ENCODE data around the gene MLXIPL.
"Not testable (repeated sequence)": the region's sequence is repeated elsewhere in the genome, so short reads cannot be mapped to it uniquely, and the experiment has no call there.

Gene MLXIPL

DNA sequence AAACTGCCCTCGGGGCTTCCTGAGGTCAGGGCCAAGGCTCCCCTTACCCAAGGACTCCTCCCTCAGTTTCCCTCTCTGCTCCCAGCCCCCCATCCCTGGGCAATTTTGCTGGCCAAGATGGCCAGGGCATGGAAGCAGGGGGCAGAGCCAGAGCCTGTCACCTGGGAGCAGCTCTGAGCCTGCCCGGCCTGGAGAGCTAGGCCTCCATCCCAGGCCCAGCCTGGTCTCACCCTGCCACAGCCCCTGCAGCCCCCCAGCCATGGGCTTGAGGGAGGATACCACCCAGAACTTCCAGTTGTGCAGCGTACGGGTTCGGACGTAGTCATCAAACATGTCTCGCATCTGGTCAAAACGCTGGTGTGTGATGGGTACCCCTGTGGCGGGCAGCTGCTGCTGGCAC lies 29.0 kb downstream of the MLXIPL start:
- no peak for DNase-seq
- in situ Hi-C loops (cut with MboI; ENCODE audit: low pct_unique_long_range_greater_than_20kb, low sequenced_read_pairs): no loop called here

DNA sequence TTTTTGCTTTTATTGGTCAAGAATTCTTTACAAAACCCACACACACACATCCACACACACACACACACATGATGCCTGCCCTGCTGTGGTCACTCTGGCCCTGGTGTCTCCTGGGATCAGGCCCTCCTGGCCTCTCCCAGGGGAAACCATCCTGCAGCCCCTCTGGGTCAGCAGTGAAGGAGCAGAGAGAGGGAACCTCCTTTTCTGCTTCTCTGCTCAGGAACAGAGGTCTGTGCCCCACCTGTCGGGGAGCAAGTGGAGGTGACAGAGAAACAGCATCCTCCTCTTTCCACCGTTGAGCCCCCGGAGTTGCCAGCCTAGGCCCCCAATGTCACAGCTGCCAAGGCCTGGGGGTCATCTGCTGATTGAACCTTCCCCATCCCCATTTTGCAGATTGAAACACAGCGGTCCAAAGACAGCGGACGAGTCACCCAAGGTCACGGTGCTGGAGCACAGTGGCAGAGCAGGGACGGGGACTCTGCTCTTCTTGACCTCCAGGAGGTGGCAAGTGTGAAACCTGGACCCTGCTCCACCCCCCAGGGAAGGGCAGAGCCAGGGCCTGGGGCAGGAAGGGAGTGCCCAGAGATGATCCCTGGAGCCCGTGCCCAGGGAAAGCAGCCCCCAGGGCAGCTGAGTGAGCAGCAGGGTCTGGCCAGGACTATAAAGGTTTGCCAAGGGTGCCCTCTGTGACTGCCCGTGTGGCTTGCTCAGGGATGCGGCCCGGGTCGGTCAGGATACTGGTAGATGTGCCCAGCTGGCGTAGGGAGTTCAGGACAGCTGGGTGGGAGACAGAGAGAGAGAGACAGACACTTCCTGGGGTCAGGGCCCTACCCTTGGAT lies 30.9 kb downstream of the MLXIPL start:
- DNase-seq: no peak
- in situ Hi-C loops (cut with MboI; ENCODE audit: low pct_unique_long_range_greater_than_20kb, low sequenced_read_pairs): no loop called here

DNA sequence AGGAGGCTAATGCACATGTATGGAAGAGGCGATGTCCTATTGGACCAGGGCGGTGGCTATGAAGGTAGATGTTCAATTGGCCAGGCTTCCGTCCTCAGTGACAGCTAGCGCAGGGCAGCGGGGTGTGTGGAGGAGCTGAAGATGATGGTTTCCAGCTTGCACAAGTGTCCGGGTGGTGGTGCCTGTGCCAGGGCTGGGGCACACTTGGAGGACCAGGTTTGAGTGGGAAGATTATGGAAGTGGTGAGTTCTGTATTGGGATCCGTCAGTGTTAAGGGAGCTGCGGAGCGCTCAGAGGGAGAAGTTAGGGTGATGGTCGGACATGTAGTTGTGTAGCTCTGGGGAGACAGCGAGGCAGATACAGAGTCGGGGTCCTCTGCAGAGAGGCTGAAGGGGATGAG lies 37.4 kb downstream of the MLXIPL start:
- DNase-seq: no peak
- in situ Hi-C loops (cut with MboI; ENCODE audit: low pct_unique_long_range_greater_than_20kb, low sequenced_read_pairs): no loop called here

DNA sequence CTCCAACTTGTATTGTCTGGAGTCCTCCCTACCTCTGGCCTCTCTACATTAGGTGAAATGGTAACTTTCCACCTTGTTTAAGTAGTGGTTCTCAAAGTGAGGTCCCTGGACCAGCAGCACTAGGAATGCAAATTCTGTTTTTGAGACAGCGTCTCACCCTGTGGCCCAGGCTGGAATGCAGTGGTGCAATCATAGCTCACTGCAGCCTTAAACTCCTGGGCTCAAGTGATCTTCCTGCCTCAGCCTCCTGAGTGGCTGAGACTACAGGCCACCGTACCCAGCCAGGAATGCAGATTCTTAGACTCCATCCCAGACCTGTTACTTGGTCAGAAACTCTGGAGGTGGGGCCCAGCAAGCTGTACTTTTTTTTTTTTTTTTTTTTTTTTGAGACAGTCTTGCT lies 39.1 kb downstream of the MLXIPL start:
- DNase-seq: no peak
- in situ Hi-C loops (cut with MboI; ENCODE audit: low pct_unique_long_range_greater_than_20kb, low sequenced_read_pairs): no loop called here

DNA sequence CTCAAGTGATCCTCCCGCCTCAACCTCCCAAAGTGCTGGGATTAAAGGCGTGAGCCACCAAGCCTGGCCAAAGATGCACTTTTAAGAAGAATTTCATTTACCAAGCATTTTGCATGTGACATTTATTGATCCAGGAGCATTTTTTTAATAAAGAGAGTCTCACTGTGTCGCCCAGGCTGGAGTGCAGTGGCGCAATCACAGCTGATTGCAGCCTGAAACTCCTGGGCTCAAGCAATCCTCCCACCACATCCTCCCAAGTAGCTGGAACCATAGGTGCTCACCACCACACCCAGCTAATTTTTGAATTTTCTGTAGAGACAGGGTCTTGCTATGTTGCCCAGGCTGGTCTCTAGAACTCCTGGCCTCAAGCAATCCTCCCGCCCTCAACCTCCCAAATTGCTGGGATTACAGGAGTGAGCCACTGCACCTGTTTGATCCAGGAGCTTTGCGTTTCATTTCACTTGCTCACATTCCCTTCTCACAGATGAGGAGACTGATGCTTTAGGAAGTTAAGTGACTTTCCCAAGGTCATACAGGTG lies 41.6 kb downstream of the MLXIPL start:
- in situ Hi-C loops (cut with MboI; ENCODE audit: low pct_unique_long_range_greater_than_20kb, low sequenced_read_pairs): no loop called here
- no peak for DNase-seq

DNA sequence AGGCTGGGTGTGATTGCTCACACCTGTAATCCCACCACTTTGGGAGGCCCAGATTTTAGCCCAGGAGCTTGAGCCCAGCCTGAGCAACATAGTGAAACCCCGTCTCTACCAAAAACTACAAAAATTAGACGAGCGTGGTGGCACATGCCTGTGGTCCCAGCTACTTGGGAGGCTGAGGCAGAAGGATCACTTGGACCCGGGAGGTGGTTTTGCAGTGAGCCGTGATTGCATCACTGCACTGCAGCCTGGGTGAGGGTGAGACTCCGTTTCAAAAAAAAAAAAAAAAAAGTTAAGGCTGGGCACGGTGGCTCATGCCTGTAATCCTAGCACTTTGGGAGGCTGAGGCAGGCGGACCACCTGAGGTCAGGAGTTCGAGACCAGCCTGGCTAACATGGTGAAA lies 43.3 kb downstream of the MLXIPL start:
- in situ Hi-C loops (cut with MboI; ENCODE audit: low pct_unique_long_range_greater_than_20kb, low sequenced_read_pairs): not testable (repeated sequence)

DNA sequence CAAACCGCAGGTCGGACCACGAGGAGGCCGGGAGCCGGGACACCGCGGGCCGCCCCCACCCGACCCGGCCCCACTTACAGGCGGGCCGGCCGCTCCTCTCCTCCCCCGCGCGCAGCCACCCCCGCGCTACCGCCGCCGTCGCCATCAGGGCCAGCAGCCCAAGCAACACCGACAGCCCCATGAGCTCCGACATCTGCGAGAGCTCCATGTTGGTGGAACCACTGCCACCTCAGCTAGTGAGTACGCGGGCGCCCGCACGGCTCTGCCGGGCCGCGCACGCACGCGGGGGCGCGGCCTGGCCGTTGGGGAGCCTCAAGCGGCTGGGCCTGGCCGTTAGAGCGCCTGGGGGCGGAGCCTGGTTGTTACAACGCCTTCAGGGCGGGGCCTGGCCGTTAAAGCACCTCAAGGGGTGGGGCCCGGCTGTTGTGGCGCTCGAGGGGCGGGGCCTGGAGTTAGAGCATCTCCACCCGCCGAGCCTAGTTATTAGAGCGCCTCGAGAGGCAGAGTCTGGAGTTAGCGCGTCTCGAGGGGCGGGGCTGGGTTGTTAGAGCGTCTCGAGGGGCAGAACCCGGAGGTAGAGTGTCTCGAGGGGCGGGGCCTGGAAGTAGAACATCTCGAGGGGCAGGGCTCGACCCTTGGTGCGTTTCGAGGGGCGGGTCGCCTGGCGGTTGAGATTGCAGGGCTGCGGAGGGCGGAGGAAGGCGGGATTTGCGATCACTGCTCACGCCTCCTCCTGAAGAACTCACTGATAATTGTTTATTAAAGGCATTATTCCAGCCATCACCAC lies 45.8 kb downstream of the MLXIPL start, which contains the start of gene TBL2:
TBL2 (minus strand) TSS at position 238 of the 787 bp plus-strand sequence; CDS start at position 208, 30 bp downstream.
- in situ Hi-C loops (cut with MboI; ENCODE audit: low pct_unique_long_range_greater_than_20kb, low sequenced_read_pairs): no loop called here
- peak; percentile 98 for DNase-seq

More for the DNA sequence above, 43.3 kb downstream of the MLXIPL start:
- not testable (repeated sequence) for DNase-seq

DNA sequence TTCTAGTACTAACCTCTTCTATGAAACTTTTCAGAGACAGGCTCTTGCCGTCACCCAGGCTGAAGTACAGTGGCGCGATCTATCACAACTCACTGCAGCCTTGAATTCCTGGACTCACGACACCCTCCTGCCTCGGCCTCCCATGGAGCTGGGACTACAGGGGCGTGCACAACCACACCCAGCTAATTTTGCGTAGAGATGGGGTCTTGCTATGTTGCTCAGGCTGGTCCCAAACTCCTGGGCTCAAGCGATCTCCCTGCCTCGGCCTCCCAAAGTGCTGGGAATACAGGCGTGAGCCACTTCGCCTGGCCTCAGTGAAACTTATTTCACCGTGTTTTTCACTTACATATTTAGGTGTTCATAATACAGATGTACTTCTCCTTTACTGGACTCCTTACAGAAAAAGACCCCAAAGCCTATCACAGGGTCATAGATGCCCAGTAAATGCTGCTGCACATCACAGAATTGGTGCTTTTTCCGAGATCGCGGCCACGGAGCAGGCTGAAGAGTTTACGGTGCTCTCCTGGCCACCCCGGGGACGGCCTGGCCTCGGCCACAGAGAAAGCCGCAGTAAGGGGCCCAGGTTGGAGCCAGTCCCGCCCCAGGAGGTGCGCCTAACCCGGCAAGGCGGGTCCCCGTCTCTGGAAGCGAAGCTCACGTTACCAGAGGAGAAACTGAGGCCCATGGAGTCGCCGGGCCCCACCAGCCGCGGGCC lies 46.5 kb downstream of the MLXIPL start:
- in situ Hi-C loops (cut with MboI; ENCODE audit: low pct_unique_long_range_greater_than_20kb, low sequenced_read_pairs): no loop called here
- peak; percentile 37 for DNase-seq

DNA sequence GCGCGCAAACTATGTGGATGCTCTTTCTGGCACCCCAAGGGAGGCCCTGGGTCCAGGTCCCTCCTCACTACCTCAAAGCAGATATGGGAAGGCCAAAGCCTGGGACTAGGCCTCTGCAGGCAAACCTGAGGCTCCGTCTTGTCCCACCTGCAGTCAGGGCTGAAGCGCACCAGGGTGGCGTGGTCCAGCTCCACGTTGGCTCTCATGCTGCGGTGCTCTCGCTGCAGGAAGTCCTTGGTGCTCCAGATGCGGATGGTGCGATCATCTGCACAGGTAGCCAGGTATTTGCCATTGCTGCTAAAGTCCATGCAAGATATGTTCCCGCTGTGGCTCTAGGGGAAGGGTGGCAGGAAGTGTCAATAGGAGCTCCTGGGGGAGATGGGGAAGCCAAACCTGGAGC lies 50.5 kb downstream of the MLXIPL start:
- in situ Hi-C loops (cut with MboI; ENCODE audit: low pct_unique_long_range_greater_than_20kb, low sequenced_read_pairs): no loop called here
- no peak for DNase-seq

DNA sequence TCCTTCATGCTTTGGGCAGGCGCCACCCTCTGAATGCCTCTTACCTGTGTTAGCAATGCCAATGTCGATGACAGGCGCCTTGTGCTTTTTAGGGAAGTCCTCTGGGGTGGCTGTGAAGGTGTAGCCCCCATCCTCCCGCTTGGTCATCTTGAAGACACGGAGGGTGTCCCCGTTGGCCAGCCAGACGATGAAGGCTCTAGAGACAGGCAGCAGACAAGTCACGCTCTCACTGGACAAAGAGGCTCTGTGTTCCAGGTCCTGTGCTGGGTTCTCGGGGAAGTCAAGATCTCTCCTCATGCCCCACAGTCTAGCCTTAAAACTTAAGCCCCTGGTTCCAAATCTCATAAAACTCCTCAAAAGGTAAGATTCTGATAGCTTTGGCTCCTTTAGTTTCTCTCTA lies 51.0 kb downstream of the MLXIPL start:
- no peak for DNase-seq
- in situ Hi-C loops (cut with MboI; ENCODE audit: low pct_unique_long_range_greater_than_20kb, low sequenced_read_pairs): no loop called here

DNA sequence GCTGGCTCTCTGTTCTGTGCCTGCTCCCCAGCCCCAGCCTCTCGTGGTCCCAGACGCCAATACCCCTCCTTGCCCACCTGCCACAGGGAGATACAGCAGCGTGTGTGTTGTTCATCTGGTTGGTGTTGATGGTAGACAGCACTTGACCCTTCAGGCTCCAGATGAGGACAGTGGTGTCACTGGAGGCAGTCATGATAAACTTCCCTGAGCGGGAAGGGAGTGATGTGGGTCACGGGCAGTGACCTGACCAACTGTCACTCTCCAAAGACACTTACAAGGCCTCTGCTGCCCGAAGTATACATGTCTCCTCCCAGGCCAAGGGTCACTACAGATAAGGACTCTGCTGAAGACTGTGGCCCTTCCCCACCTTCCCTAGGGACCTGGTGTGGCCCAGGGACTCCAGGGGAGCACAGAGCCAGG lies 51.5 kb downstream of the MLXIPL start:
- in situ Hi-C loops (cut with MboI; ENCODE audit: low pct_unique_long_range_greater_than_20kb, low sequenced_read_pairs): no loop called here
- no peak for DNase-seq

DNA sequence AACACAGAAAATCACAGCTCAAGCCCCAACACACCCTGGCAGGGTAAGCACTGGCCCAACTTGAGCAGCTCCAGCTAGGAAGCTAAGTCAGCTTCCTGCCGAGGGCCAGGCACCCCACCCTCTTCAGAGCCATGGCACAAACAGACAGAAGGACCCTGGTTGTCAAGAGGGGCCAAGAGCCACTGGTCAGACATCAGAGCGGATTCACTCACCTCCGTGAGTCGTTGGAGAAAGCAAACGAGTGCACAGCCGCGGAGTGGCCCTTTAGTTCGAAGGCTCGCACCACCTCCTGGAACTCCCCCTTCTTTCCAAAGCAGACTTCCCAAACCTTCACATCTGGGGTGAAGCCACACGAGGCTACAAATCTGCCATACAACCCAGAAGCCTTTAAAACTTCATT lies 53.3 kb downstream of the MLXIPL start:
- DNase-seq: no peak
- in situ Hi-C loops (cut with MboI; ENCODE audit: low pct_unique_long_range_greater_than_20kb, low sequenced_read_pairs): no loop called here

DNA sequence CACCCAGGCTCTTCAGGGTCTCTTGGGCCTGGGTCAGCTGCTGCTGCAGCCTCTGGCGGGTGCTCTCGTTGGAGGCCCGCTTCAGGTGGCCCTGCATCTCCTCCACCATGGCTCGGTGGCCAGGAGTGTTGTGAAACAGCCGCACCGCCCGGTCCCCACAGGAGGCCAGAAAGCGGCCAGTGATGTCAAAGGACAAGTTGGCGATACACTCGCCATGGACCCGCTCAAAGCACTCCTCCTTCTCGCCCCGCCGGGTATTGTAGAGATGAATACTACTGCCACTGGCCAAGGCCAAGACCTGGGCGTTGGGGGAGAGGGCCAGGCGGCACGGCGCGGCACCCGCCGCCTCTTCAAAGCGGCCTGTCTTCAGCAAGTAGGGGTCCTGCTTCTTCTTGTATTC lies 53.8 kb downstream of the MLXIPL start:
- in situ Hi-C loops (cut with MboI; ENCODE audit: low pct_unique_long_range_greater_than_20kb, low sequenced_read_pairs): no loop called here
- no peak for DNase-seq

DNA sequence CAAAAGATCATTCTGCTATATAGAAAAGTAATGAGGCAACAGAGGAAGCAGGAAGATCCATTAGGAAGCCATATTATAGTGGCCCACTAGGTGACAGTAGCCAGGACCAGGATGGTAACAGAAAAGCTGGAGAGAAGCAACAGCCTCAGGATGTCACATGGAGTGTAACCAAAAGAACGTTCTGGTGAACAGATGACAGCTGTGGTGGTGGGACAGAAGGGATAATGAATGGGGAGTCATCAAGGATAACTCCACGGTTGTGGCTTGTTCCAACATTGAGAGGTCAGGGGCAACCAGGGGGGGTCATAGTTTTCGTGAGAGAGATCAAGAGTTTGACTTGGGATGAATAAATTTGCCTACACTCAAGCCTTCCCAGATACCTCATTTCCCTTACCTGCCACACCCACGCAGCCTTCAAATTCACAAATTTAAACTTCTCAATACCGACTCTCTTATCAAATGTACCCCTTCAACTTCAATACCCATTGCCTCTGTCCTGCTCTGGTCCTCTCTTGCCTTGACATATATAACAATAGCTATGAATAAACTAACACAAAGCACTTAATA lies 55.2 kb downstream of the MLXIPL start:
- in situ Hi-C loops (cut with MboI; ENCODE audit: low pct_unique_long_range_greater_than_20kb, low sequenced_read_pairs): no loop called here
- DNase-seq: no peak

DNA sequence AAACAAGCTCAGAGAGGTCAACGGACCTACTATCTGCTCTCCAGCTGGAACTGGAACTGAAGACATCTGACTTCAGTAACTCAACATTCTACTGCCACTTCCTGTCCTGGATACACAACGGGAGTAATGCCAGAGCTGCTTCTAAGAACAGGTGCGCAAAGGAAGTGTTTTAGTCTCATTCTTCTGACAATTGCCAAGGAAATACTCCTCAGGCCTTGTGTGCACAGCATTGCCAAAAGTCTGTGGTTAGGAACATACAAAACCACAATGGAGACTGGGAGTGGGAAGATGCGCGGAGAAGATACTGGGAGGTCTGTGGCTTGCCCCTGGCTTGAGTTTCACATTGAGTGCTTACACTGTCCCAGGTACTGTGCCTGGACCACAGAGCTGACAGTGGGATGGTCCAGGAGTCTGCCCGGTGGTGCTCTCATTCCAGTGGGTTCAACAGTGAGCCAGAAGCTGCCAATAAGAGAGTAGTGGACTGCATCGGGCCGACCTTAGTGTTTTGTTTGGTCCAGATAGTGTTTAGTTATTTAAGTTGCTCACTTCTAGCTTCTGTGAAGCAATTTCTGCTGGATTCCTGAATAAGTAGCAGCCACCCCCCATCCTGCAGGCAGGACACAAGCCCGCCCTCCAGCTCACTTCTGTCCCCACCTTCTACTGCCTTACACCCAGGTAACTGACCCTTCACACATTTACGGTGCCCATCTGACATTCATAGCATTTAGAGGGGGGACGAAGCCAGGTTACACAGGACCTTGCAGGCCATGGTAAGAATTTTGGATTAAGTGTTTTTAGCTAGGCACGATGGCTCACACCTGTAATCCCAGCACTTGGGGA lies 56.3 kb downstream of the MLXIPL start:
- in situ Hi-C loops (cut with MboI; ENCODE audit: low pct_unique_long_range_greater_than_20kb, low sequenced_read_pairs): no loop called here
- peak; percentile 36 for DNase-seq

DNA sequence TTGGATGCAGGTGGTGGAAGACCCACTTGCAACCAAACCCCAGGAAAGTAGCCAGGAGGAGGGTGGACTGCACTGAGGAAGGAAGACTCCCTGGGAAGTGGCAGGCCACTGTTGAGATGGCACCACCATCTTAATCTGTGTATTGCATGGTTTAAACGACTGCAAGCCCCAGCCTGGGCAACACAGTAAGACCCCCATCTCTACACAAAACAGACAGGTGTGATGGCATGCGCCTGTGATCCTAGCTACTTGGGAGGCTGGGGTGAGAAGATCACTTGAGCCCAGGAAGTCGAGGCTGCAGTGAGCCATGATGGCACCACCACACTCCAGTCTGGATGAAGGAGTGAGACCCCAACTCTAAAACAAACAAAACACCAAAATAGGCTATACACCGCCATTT lies 57.2 kb downstream of the MLXIPL start:
- in situ Hi-C loops (cut with MboI; ENCODE audit: low pct_unique_long_range_greater_than_20kb, low sequenced_read_pairs): no loop called here
- DNase-seq: no peak

DNA sequence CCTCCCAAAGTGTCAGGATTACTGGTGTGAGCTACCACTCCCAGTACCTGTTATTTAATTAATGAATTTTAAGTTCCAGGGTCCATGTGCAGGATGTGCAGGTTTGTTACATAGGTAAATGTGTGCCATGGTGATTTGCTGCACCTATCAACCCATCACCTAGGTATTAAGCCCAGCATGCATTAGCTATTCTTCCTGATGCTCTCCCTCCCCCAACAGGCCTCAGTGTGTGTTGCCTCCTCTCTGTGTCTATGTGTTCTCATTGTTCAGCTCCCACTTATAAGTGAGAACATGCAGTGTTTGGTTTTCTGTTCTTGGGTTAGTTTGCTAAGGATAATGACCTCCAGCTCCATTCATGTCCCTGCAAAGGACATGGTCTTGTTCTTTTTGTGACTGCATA lies 57.9 kb downstream of the MLXIPL start:
- DNase-seq; in situ Hi-C loops (cut with MboI; ENCODE audit: low pct_unique_long_range_greater_than_20kb, low sequenced_read_pairs): not testable (repeated sequence)

DNA sequence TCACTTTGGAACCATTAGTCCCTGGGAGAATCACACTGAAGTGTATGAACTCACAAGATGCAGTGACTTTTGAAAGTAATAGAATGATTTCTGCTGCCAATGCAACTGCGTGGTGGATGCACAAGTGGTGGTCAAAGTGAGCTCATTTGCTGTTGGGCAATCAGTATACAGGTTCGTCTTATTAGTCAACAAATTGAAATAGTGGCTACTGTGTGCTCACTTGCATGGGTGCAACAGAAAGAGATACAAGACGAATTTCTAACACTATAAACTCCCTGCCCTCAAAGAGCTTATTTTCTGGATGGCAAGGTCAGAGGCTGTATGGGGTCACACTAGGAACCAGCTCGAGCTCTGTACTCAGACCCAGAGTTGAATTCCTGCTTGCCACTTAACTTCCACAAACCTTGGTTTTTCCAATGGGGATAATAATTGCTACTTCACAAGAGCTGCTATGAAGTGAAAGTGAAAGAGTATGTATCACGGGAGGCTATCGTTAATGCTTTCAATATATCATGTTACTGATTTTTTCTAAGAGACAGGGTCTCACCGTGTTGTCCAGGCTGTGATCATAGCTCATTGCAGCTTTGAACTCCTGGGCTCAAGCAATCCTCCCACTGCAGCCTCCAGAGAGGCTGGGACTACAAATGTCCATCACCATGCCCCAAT lies 58.5 kb downstream of the MLXIPL start:
- DNase-seq: no peak
- in situ Hi-C loops (cut with MboI; ENCODE audit: low pct_unique_long_range_greater_than_20kb, low sequenced_read_pairs): no loop called here
